Posterior vena cava (tissue), 2 donors: ENCODE results near the gene TNFRSF12A. TPM values are rescaled to one million over a fixed set of nuclear protein-coding genes. Genes with fewer than 3 reads are reported as not detected.

Source experiments
- DNase-seq: peaks from one replicate; pipeline ENCODE4 v3.0.0-alpha.2; 2020; ENCODE audit warnings: low spot score
- intact Hi-C, 2 donors: fragments of 100-400 bp; cut with DNase I; formaldehyde crosslinking; loops; one replicate each; pipeline versions ENCODE4 v1.14.1 to v1.14.2; 2022 to 2023
- total RNA-seq, 2 donors: library from RNA; stranded (reverse); fragmentation: NEBNext Ultra II Directional; extraction: Animal tissue kit (Norgen Biotek cat#: 25700); gene quantifications; one replicate each; pipeline ENCODE4 v1.2.1, GENCODE V29; 2021
- donor health status: DM: yes; HTN: yes; CAD: no.
- donor health status: DM: yes; HTN: yes; CAD: no.

Gene TNFRSF12A
- total RNA-seq, 2 donors from 2014 or later = 67.1 to 156 TPM

GRCh38 chr16:2983706-2984136 is 36.4 kb upstream of the TNFRSF12A start:
- intact Hi-C loops = loop anchor here in 1 of 2 donors (2.0 kb wide), 1 partner anchor 41 kb away; no protein-coding TSS in a partner anchor
- DNase-seq = peak; percentile 94

- intact Hi-C loops = no loop called here
- DNase-seq = no peak
Observed at GRCh38 chr16:2985462-2985861, 34.7 kb upstream of the TNFRSF12A start.

GRCh38 chr16:2985893-2986355 is 34.2 kb upstream of the TNFRSF12A start:
- intact Hi-C loops = no loop called here
- no peak for DNase-seq

- intact Hi-C loops = no loop called here
- DNase-seq = no peak
Observed at GRCh38 chr16:2986623-2987188, 33.5 kb upstream of the TNFRSF12A start.

- intact Hi-C loops = no loop called here
- DNase-seq = no peak
Observed at GRCh38 chr16:2987286-2987685, 32.9 kb upstream of the TNFRSF12A start.

- intact Hi-C loops = no loop called here
- no peak for DNase-seq
Observed at GRCh38 chr16:2987833-2988232, 32.3 kb upstream of the TNFRSF12A start.

- DNase-seq = no peak
- intact Hi-C loops = no loop called here
Observed at GRCh38 chr16:2988590-2989099, 31.5 kb upstream of the TNFRSF12A start.

- intact Hi-C loops = no loop called here
- DNase-seq = no peak
Observed at GRCh38 chr16:2990891-2991290, 29.3 kb upstream of the TNFRSF12A start.

- intact Hi-C loops = no loop called here
- DNase-seq = no peak
Observed at GRCh38 chr16:2991566-2992261, 28.5 kb upstream of the TNFRSF12A start.

GRCh38 chr16:2992383-2993081 is 27.6 kb upstream of the TNFRSF12A start:
- intact Hi-C loops = no loop called here
- DNase-seq = no peak

GRCh38 chr16:2996298-2996697 is 23.9 kb upstream of the TNFRSF12A start:
- no peak for DNase-seq
- intact Hi-C loops = no loop called here

- DNase-seq = no peak
- intact Hi-C loops = no loop called here
Observed at GRCh38 chr16:2999929-3000328, 20.2 kb upstream of the TNFRSF12A start.

GRCh38 chr16:3000540-3000939 is 19.6 kb upstream of the TNFRSF12A start:
- intact Hi-C loops = no loop called here

GRCh38 chr16:3001316-3001715 is 18.9 kb upstream of the TNFRSF12A start:
- intact Hi-C loops = no loop called here
- DNase-seq = no peak

More at GRCh38 chr16:3000540-3000939, 19.6 kb upstream of the TNFRSF12A start:
- DNase-seq = no peak

- intact Hi-C loops = no loop called here
- DNase-seq = peak; percentile 98
Observed at GRCh38 chr16:3003582-3004270, 16.4 kb upstream of the TNFRSF12A start.

GRCh38 chr16:3004319-3004718 is 15.8 kb upstream of the TNFRSF12A start:
- intact Hi-C loops = no loop called here

GRCh38 chr16:3004781-3005284 is 15.3 kb upstream of the TNFRSF12A start:
- DNase-seq = no peak
- intact Hi-C loops = no loop called here

More at GRCh38 chr16:3004319-3004718, 15.8 kb upstream of the TNFRSF12A start:
- DNase-seq = no peak

GRCh38 chr16:3007059-3007956 is 12.9 kb upstream of the TNFRSF12A start:
- intact Hi-C loops = no loop called here
- DNase-seq = no peak
